ENCODE data around the gene TMEM243. TPM values are rescaled to one million over a fixed set of nuclear protein-coding genes. Genes with fewer than 3 reads are reported as not detected.
A peak's percentile ranks its signal among the peaks of the same experiment; 100 is the strongest.

The TMEM243 gene
- total RNA-seq, 1 donor from 2014 or later = 25.4 TPM

GRCh38 chr7:87234949-87235348, 15.4 kb upstream of the TMEM243 start:
- Histone ChIP-seq H3K4me3 (ENCODE audit: insufficient read depth, low read depth, low read length) (no peak overlapping the region), H3K36me3 (ENCODE audit: insufficient read depth, low read length) (no peaks in the 10 kb centered on the region), H3K4me1 (ENCODE audit: insufficient read depth, low read length) (no peaks in the 10 kb centered on the region), H3K79me2 (ENCODE audit: insufficient read depth, low read length) (no peaks in the 10 kb centered on the region), H3K4me2 (ENCODE audit: low read length) (no peak overlapping the region), H2AFZ (ENCODE audit: low read depth, low read length) (no peak overlapping the region), H3K27ac (ENCODE audit: low read depth, low read length) (no peak overlapping the region), H3K9ac (ENCODE audit: low read length) (no peak overlapping the region), H4K20me1 (ENCODE audit: insufficient read depth, low read length) (no peaks in the 10 kb centered on the region), H3K27me3 (ENCODE audit: insufficient read depth, low read length) (peaks cover 7% of the 10 kb centered on the region), H3K9me3 (ENCODE audit: insufficient read depth, low read depth, low read length) (no peaks in the 10 kb centered on the region)
- H3K4me3 Mint-ChIP-seq (ENCODE audit: unreplicated experiment) = no peak overlapping the region
- FAIRE-seq (peak; percentile 9), DNase-seq (ENCODE audit: low read depth) (peak; percentile 22)
- H3K36me3 Mint-ChIP-seq (ENCODE audit: low read depth, unreplicated experiment) = no peaks in the 10 kb centered on the region
- H3K9me3 Mint-ChIP-seq (ENCODE audit: unreplicated experiment) = peaks cover 1% of the 10 kb centered on the region
- no peak for TF ChIP-seq CTCF (IDR thresholded peaks at IDR 0.05; ENCODE audit: insufficient read depth, low read depth, low read length)
- TF ChIP-seq EZH2 (IDR thresholded peaks at IDR 0.05; ENCODE audit: insufficient read depth, low read length) = no peak
- H3K27me3 Mint-ChIP-seq (ENCODE audit: low read depth, unreplicated experiment) = peaks cover 2% of the 10 kb centered on the region
- H3K4me1 Mint-ChIP-seq (ENCODE audit: low read depth, unreplicated experiment) = peaks cover 3% of the 10 kb centered on the region
- H3K27ac Mint-ChIP-seq (ENCODE audit: unreplicated experiment) = no peak overlapping the region

GRCh38 chr7:87231711-87232110, 12.2 kb upstream of the TMEM243 start:
- Mint-ChIP-seq H3K27ac (ENCODE audit: unreplicated experiment) (no peak overlapping the region), H3K36me3 (ENCODE audit: low read depth, unreplicated experiment) (no peaks in the 10 kb centered on the region), H3K4me3 (ENCODE audit: unreplicated experiment) (no peak overlapping the region), H3K27me3 (ENCODE audit: low read depth, unreplicated experiment) (peaks cover 7% of the 10 kb centered on the region), H3K9me3 (ENCODE audit: unreplicated experiment) (peaks cover 1% of the 10 kb centered on the region), H3K4me1 (ENCODE audit: low read depth, unreplicated experiment) (peaks cover 3% of the 10 kb centered on the region)
- Histone ChIP-seq H4K20me1 (ENCODE audit: insufficient read depth, low read length) (no peaks in the 10 kb centered on the region), H3K4me1 (ENCODE audit: insufficient read depth, low read length) (no peaks in the 10 kb centered on the region), H3K4me2 (ENCODE audit: low read length) (no peak overlapping the region), H3K9ac (ENCODE audit: low read length) (no peak overlapping the region), H3K27me3 (ENCODE audit: insufficient read depth, low read length) (peaks cover 7% of the 10 kb centered on the region), H3K79me2 (ENCODE audit: insufficient read depth, low read length) (no peaks in the 10 kb centered on the region), H2AFZ (ENCODE audit: low read depth, low read length) (no peak overlapping the region), H3K27ac (ENCODE audit: low read depth, low read length) (no peak overlapping the region), H3K4me3 (ENCODE audit: insufficient read depth, low read depth, low read length) (no peak overlapping the region), H3K36me3 (ENCODE audit: insufficient read depth, low read length) (no peaks in the 10 kb centered on the region), H3K9me3 (ENCODE audit: insufficient read depth, low read depth, low read length) (no peaks in the 10 kb centered on the region)
- TF ChIP-seq EZH2 (IDR thresholded peaks at IDR 0.05; ENCODE audit: insufficient read depth, low read length) (no peak), CTCF (IDR thresholded peaks at IDR 0.05; ENCODE audit: insufficient read depth, low read depth, low read length) (no peak)
- FAIRE-seq = no peak
- no peak for DNase-seq (ENCODE audit: low read depth)

- H3K79me2 ChIP-seq (ENCODE audit: insufficient read depth, low read length) = no peaks in the 10 kb centered on the region
- H3K9me3 ChIP-seq (ENCODE audit: insufficient read depth, low read depth, low read length) = no peaks in the 10 kb centered on the region
- Mint-ChIP-seq H3K36me3 (ENCODE audit: low read depth, unreplicated experiment) (no peaks in the 10 kb centered on the region), H3K27me3 (ENCODE audit: low read depth, unreplicated experiment) (peaks cover 8% of the 10 kb centered on the region), H3K4me3 (ENCODE audit: unreplicated experiment) (no peak overlapping the region), H3K4me1 (ENCODE audit: low read depth, unreplicated experiment) (peaks cover 3% of the 10 kb centered on the region), H3K9me3 (ENCODE audit: unreplicated experiment) (peaks cover 1% of the 10 kb centered on the region), H3K27ac (ENCODE audit: unreplicated experiment) (no peak overlapping the region)
- H3K4me3 ChIP-seq (ENCODE audit: insufficient read depth, low read depth, low read length) = no peak overlapping the region
- FAIRE-seq (no peak), DNase-seq (ENCODE audit: low read depth) (no peak)
- H3K4me1 ChIP-seq (ENCODE audit: insufficient read depth, low read length) = no peaks in the 10 kb centered on the region
- no peak for TF ChIP-seq CTCF (IDR thresholded peaks at IDR 0.05; ENCODE audit: insufficient read depth, low read depth, low read length)
- no peak for TF ChIP-seq EZH2 (IDR thresholded peaks at IDR 0.05; ENCODE audit: insufficient read depth, low read length)
- no peaks in the 10 kb centered on the region for H4K20me1 ChIP-seq (ENCODE audit: insufficient read depth, low read length)
- no peak overlapping the region for H3K27ac ChIP-seq (ENCODE audit: low read depth, low read length)
- peaks cover 9% of the 10 kb centered on the region for H3K27me3 ChIP-seq (ENCODE audit: insufficient read depth, low read length)
- no peaks in the 10 kb centered on the region for H3K36me3 ChIP-seq (ENCODE audit: insufficient read depth, low read length)
- H2AFZ ChIP-seq (ENCODE audit: low read depth, low read length) = no peak overlapping the region
- H3K9ac ChIP-seq (ENCODE audit: low read length) = no peak overlapping the region
- H3K4me2 ChIP-seq (ENCODE audit: low read length) = no peak overlapping the region
These were observed 11.7 kb upstream of the TMEM243 start for GRCh38 chr7:87231258-87231657.
